ENCODE results near the gene LCP2.

DNA sequence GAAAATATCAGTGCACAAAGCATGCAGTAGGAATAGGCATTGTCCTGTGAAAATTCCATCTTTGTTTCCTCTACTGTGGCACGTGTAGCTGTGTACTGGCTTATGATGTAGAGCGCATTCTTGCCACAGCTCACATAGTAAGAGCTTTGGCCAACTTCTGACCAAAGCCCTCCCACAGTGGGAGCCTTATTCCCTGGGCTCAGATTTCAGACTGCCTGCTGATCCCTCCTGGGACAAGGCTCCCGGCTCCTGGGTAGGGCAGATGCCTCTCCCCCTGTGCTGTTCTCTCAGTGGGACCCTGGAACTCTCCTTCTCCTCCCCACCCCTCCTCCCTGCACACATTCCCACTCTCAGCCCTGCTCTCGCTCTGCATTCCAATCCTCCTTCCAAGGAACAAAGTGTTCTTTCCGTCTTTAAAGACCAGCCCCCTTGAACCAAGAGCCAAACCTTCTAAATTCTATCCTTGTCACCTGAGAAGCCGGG, 17.5 kb downstream of the LCP2 start:
- TF ChIP-seq CTCF (IDR thresholded peaks at IDR 0.05) (no peak), POLR2A (IDR thresholded peaks at IDR 0.05) (no peak)
